ENCODE data around the gene MGAT5B.

The MGAT5B gene

GRCh38 chr17:76893623-76894334 is 25.6 kb downstream of the MGAT5B start:
- H3K4me3 ChIP-seq (ENCODE audit: low read length): no peak overlapping the region
- no peak for DNase-seq (ENCODE audit: low read depth, low spot score)

DNA sequence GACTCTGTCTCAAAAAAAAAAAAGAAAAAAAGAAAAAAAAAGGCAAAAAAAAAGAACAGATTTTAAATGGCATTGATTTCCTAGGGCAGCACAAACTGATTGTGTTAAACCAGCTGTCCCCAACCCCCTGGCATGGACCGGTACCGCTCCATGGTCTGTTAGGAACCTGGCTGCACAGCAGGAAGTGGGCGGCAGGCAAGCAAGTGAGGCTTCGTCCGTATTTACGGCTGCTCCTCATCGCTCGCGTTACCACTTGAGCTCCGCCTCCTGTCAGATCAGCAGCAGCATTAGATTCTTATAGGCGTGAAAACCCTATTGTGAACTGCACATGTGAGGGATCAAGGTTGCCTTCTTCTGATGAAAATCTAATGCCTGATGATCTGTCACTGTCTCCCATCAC is 26.6 kb downstream of the MGAT5B start:
- DNase-seq (ENCODE audit: low read depth, low spot score): no peak
- H3K4me3 ChIP-seq (ENCODE audit: low read length): no peak overlapping the region

DNA sequence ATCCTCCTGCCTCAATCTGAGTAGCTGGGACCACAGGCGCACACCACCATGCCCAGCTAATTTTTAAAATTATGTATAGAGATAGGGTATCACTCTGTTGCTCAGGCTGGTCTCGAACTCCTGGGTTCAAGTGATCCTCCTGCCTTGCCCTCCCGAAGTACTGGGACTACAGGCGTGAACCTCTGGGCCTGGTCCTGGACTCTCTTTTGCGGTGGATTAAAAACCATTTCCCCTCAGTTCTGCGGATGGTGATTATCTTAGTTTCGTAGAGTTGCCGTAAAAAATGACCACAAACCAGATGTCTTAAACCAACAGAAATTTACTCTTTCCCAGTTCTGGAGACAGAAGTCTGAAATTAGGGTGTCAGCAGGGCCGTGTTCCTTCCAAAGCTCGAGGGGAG is 28.8 kb downstream of the MGAT5B start:
- DNase-seq (ENCODE audit: low read depth, low spot score): no peak
- H3K4me3 ChIP-seq (ENCODE audit: low read length): no peak overlapping the region

GRCh38 chr17:76899414-76899813 is 31.2 kb downstream of the MGAT5B start:
- no peak for DNase-seq (ENCODE audit: low read depth, low spot score)
- no peak overlapping the region for H3K4me3 ChIP-seq (ENCODE audit: low read length)

DNA sequence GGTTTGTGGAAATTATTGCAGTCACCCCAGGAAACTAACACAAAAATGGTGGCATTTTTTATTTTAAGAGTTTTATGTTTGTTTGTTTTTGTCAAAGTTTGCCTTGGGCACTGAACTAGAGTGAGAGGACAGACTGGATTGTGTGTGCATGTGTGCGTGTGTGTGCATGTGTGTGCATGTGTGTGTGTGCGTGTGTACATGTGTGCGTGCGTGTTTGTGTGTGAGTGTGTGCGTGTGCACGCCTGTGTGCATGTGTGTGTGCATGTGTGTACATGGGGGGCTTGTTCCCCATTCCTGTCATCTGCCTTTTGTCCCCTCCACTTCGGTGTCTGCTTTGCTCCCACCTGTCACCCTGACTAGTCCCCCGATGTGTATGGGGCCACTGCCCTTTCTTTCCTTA is 32.5 kb downstream of the MGAT5B start:
- H3K4me3 ChIP-seq (ENCODE audit: low read length): no peak overlapping the region
- DNase-seq (ENCODE audit: low read depth, low spot score): no peak

GRCh38 chr17:76901542-76902197 is 33.5 kb downstream of the MGAT5B start:
- no peak overlapping the region for H3K4me3 ChIP-seq (ENCODE audit: low read length)
- DNase-seq (ENCODE audit: low read depth, low spot score): no peak

- H3K4me3 ChIP-seq (ENCODE audit: low read length): no peak overlapping the region
- DNase-seq (ENCODE audit: low read depth, low spot score): no peak
These were observed 34.3 kb downstream of the MGAT5B start for GRCh38 chr17:76902476-76902875.

DNA sequence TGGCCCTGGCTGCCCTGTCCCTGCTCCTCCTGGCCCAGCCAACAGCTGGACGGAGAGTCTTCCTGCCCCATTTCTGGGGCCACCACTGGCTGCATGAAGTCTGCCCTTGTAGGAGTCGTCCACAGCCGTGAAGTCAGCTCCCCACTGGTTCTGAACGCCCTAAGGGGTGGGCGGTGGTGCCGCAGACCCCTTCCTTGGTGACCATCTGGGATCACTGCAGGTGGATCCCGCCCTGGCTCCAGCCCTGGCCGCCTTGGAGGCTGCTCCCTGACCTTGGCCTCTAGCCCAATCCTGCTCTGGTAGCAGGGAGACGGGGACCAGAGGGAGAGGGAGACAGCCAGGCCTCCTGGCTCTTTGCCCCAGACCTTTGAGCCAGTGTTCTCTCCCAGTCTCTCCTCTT is 35.4 kb downstream of the MGAT5B start:
- DNase-seq (ENCODE audit: low read depth, low spot score): no peak

DNA sequence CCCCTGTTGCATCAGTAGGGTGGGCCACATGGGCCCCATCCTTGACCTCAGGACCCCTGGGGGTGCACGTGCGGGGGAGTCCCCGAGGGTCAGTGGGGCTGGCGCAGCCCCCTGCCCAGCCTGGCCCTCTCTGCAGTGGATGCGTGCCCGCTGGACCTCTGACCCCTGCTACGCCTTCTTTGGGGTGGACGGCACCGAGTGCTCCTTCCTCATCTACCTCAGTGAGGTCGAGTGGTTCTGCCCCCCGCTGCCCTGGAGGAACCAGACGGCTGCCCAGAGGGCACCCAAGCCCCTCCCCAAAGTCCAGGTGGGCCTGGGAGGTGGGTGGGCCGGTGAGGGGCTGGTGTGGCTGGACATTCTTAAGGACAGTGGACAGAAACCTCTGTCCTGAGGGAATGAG is 35.9 kb downstream of the MGAT5B start:
- no peak for DNase-seq (ENCODE audit: low read depth, low spot score)
- no peak overlapping the region for H3K4me3 ChIP-seq (ENCODE audit: low read length)

More for the DNA sequence above, 35.4 kb downstream of the MGAT5B start:
- no peak overlapping the region for H3K4me3 ChIP-seq (ENCODE audit: low read length)

- no peak for DNase-seq (ENCODE audit: low read depth, low spot score)
- no peak overlapping the region for H3K4me3 ChIP-seq (ENCODE audit: low read length)
These were observed 36.8 kb downstream of the MGAT5B start for GRCh38 chr17:76905036-76905435.

GRCh38 chr17:76905836-76906235 is 37.6 kb downstream of the MGAT5B start:
- no peak for DNase-seq (ENCODE audit: low read depth, low spot score)
- no peak overlapping the region for H3K4me3 ChIP-seq (ENCODE audit: low read length)

DNA sequence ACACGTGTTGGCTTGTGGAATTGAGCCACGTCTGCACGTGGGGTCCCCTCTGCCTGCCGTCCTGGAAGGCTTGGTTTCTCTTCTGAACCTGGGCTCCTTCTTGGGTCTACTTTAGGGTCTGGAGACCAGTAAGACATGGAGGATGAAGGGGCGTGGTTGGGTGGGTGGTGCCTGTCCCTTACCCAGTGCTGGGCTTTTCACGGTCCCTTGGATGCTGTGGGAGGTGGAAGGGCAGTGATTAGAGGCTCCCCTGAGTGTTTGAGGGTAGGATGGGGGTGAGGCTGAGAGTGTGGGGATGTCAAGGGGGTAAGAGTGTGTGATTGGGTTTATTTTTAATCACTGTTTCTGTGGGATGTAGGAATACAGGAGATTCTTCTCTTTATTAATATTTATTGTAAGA is 38.3 kb downstream of the MGAT5B start:
- no peak overlapping the region for H3K4me3 ChIP-seq (ENCODE audit: low read length)
- DNase-seq (ENCODE audit: low read depth, low spot score): no peak

- no peak for DNase-seq (ENCODE audit: low read depth, low spot score)
- no peak overlapping the region for H3K4me3 ChIP-seq (ENCODE audit: low read length)
These were observed 39.1 kb downstream of the MGAT5B start for GRCh38 chr17:76907352-76907751.

- H3K4me3 ChIP-seq (ENCODE audit: low read length): no peak overlapping the region
- DNase-seq (ENCODE audit: low read depth, low spot score): peak; percentile 35
These were observed 42.0 kb downstream of the MGAT5B start for GRCh38 chr17:76909971-76910760.

DNA sequence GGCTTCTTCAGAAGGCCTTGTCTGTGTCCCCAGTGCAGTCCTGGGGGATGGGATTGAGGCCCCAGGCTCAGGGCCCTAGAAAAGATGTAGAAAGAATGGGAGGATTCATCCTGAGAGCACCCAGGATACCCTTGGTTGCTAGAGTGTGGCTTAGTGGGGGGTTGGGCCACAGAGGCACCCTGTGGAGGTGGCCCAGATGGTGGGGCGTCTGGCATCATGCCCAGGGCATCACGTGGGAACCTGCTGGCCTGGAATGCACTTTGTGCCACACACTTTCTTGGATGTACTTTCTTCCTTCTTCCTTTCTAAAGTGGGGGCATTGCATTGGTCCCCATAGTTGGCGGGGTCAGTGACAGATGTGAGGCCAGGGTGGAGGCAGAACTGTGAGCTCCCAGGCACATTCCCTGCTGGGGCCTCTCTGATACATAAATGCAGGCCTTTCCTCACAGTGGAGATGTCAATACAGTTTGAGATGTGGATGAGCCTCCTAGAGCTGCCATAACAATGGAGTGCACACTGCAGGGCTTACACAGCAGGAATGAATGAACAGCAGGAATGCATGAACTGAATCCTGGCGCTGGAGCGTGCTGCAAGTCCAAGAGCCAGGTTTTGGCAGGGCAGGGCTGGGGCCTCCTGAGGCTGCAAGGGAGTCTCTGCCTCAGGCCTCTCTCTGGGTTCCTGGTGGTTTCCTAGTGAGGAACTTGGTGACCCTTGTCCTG is 43.3 kb downstream of the MGAT5B start:
- no peak for DNase-seq (ENCODE audit: low read depth, low spot score)
- no peak overlapping the region for H3K4me3 ChIP-seq (ENCODE audit: low read length)

DNA sequence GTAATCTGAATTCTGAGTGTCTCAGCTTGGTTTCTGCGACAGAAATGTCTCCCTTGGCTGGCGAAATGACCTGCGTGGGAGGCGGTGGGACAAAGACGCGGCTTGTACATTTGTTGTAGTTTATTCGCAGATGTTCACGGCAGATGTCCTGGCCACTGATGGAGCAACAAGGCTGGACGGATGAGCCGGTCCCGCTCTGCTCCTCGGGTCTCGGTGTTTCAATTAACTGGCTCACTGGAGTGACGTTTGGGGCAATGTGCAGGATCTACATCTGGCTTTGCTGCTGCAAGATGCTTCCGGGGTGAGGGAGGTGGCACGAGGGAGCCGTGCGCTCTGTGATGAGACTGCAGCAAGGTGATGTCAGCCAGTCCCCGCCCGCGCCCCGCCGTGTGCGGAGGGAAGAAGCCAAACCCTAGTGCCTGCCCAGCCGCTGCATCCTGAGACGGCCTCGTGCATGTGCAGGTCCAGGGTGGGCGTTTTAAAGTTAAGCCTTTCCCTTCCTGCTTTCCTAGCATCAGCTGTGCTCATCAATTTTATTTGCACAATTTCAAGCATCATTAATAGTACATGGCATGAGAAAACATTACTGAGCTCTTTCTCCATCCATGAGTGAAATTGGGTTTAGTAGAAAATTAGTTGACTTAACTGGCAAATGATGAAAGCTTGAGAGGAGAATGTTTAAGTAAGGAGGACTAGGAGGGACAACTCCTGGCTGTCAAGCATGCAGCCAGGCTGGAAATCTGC is 44.4 kb downstream of the MGAT5B start:
- no peak overlapping the region for H3K4me3 ChIP-seq (ENCODE audit: low read length)
- no peak for DNase-seq (ENCODE audit: low read depth, low spot score)

GRCh38 chr17:76914937-76915336 is 46.7 kb downstream of the MGAT5B start:
- H3K4me3 ChIP-seq (ENCODE audit: low read length): no peak overlapping the region
- DNase-seq (ENCODE audit: low read depth, low spot score): no peak

- no peak overlapping the region for H3K4me3 ChIP-seq (ENCODE audit: low read length)
- DNase-seq (ENCODE audit: low read depth, low spot score): no peak
These were observed 47.8 kb downstream of the MGAT5B start for GRCh38 chr17:76915840-76916510.

Data from Jurkat, Clone E6-1 (cell line).